ENCODE results near the gene DYNC1H1.

DNA sequence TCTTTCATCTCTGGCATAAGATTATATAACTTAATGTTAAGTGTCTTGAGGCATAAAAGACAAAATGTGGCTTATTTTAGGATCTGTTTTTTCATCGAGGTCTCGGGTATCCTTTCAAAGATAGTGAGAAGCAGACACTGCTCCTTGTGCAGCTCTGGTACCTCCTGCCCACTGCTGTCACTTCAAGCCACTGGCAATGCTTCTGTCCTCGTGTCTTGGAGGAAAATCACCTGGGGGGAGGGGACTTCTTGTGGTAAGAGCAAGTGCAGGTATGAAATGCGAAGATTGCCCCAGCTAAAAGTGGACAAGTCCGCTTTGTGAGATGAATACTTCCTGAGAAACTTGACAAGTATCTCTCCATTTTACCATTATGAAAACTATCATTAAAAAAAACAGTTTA is 37.8 kb upstream of the DYNC1H1 start:
- TF ChIP-seq, protein P1, sequence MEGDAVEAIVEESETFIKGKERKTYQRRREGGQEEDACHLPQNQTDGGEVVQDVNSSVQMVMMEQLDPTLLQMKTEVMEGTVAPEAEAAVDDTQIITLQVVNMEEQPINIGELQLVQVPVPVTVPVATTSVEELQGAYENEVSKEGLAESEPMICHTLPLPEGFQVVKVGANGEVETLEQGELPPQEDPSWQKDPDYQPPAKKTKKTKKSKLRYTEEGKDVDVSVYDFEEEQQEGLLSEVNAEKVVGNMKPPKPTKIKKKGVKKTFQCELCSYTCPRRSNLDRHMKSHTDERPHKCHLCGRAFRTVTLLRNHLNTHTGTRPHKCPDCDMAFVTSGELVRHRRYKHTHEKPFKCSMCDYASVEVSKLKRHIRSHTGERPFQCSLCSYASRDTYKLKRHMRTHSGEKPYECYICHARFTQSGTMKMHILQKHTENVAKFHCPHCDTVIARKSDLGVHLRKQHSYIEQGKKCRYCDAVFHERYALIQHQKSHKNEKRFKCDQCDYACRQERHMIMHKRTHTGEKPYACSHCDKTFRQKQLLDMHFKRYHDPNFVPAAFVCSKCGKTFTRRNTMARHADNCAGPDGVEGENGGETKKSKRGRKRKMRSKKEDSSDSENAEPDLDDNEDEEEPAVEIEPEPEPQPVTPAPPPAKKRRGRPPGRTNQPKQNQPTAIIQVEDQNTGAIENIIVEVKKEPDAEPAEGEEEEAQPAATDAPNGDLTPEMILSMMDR (optimal IDR thresholded peaks at IDR 0.05 in 1 of 3, IDR thresholded peaks at IDR 0.05 in 1 of 3, conservative IDR thresholded peaks at IDR 0.05 in 1 of 3; ENCODE audit: extremely low read depth in 1 of 3, insufficient read depth in 2 of 3, low read length in 3 of 3): no peak
- no peak for TF ChIP-seq EZH2 (IDR thresholded peaks at IDR 0.05; ENCODE audit: low read length)
